Measurements from ENCODE around the gene DNAH11. TPM values are rescaled to one million over a fixed set of nuclear protein-coding genes. Genes with fewer than 3 reads are reported as not detected.

Gene DNAH11
- total RNA-seq, 1 experiment from 2014 or later: 0.54 TPM

DNA sequence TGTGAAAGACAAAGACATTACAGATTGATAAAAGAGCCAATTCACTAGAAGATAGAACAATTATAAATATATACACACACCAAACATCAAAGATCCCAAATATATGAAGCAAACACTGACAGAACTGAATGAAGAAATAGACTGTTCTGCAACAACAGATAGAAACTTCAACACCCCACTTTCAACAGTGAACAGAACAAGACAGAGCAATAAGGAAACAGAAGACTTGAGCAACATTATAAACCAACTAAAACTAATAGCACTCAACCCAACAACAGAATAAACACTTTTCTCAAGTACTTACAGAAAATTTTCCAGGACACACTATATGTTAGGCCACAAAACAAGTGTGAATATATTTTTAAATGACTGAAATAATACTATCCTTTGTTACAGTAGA is 392.0 kb downstream of the DNAH11 start:
- no peak for DNase-seq (ENCODE audit: low spot score)
- Histone ChIP-seq H3K4me1 (ENCODE audit: insufficient read depth, low read length, poor library complexity, severe bottlenecking) (peaks cover 10% of the 10 kb centered on the region), H3K27me3 (replicated peaks; ENCODE audit: insufficient read depth, low read depth, low read length, poor library complexity) (no peaks in the 10 kb centered on the region), H3K36me3 (ENCODE audit: insufficient read depth, low read length, poor library complexity, severe bottlenecking) (peaks cover 12% of the 10 kb centered on the region), H3K27ac (ENCODE audit: low read depth, low read length, poor library complexity, severe bottlenecking) (no peak overlapping the region), H3K9me3 (ENCODE audit: low read depth, low read length, poor library complexity, severe bottlenecking) (peaks cover 11% of the 10 kb centered on the region), H3K4me3 (ENCODE audit: low read depth, low read length, poor library complexity, severe bottlenecking) (no peak overlapping the region)
- ChIA-PET POLR2A (ENCODE audit: low non-redundant PET) (no interaction called here), CTCF (no interaction called here)
- TF ChIP-seq EZH2 (IDR thresholded peaks at IDR 0.05; ENCODE audit: borderline replicate concordance, low read depth, low read length, poor library complexity, severe bottlenecking): no peak
- TF ChIP-seq, protein P1, sequence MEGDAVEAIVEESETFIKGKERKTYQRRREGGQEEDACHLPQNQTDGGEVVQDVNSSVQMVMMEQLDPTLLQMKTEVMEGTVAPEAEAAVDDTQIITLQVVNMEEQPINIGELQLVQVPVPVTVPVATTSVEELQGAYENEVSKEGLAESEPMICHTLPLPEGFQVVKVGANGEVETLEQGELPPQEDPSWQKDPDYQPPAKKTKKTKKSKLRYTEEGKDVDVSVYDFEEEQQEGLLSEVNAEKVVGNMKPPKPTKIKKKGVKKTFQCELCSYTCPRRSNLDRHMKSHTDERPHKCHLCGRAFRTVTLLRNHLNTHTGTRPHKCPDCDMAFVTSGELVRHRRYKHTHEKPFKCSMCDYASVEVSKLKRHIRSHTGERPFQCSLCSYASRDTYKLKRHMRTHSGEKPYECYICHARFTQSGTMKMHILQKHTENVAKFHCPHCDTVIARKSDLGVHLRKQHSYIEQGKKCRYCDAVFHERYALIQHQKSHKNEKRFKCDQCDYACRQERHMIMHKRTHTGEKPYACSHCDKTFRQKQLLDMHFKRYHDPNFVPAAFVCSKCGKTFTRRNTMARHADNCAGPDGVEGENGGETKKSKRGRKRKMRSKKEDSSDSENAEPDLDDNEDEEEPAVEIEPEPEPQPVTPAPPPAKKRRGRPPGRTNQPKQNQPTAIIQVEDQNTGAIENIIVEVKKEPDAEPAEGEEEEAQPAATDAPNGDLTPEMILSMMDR (conservative IDR thresholded peaks at IDR 0.05; ENCODE audit: low read depth, low read length): no peak
- no TSS peak for BruUV-seq (replicated peaks)
- intact Hi-C loops (cut with micrococcal nuclease; ENCODE audit: unreplicated experiment): no loop called here

DNA sequence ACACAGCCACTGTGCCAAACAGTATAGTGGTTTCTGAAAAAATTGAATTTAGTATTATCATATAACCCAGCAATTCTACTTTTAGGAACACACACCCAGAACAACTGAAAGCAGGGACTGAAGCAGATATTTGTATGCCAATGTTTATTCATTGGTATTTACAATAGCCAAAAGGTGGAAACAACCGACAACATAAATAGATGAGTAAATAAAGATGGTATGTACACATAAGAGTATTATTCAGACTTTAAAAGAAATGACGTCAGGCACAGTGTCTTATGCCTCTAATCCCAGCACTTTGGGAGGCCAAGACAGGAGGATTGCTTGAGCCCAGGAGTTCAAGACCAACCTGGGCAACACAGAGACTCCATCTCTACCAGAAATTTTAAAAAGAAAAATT is 395.6 kb downstream of the DNAH11 start:
- Histone ChIP-seq H3K9me3 (ENCODE audit: low read depth, low read length, poor library complexity, severe bottlenecking) (peaks cover 11% of the 10 kb centered on the region), H3K27ac (ENCODE audit: low read depth, low read length, poor library complexity, severe bottlenecking) (no peak overlapping the region), H3K36me3 (ENCODE audit: insufficient read depth, low read length, poor library complexity, severe bottlenecking) (peaks cover 12% of the 10 kb centered on the region), H3K27me3 (replicated peaks; ENCODE audit: insufficient read depth, low read depth, low read length, poor library complexity) (no peaks in the 10 kb centered on the region), H3K4me3 (ENCODE audit: low read depth, low read length, poor library complexity, severe bottlenecking) (no peak overlapping the region), H3K4me1 (ENCODE audit: insufficient read depth, low read length, poor library complexity, severe bottlenecking) (peaks cover 34% of the 10 kb centered on the region)
- ChIA-PET CTCF (no interaction called here), POLR2A (ENCODE audit: low non-redundant PET) (no interaction called here)
- no peak for DNase-seq (ENCODE audit: low spot score)
- intact Hi-C loops (cut with micrococcal nuclease; ENCODE audit: unreplicated experiment): no loop called here
- no peak for TF ChIP-seq EZH2 (IDR thresholded peaks at IDR 0.05; ENCODE audit: borderline replicate concordance, low read depth, low read length, poor library complexity, severe bottlenecking)
- TF ChIP-seq, protein P1 (conservative IDR thresholded peaks at IDR 0.05; ENCODE audit: low read depth, low read length): no peak
- BruUV-seq (replicated peaks): no TSS peak

DNA sequence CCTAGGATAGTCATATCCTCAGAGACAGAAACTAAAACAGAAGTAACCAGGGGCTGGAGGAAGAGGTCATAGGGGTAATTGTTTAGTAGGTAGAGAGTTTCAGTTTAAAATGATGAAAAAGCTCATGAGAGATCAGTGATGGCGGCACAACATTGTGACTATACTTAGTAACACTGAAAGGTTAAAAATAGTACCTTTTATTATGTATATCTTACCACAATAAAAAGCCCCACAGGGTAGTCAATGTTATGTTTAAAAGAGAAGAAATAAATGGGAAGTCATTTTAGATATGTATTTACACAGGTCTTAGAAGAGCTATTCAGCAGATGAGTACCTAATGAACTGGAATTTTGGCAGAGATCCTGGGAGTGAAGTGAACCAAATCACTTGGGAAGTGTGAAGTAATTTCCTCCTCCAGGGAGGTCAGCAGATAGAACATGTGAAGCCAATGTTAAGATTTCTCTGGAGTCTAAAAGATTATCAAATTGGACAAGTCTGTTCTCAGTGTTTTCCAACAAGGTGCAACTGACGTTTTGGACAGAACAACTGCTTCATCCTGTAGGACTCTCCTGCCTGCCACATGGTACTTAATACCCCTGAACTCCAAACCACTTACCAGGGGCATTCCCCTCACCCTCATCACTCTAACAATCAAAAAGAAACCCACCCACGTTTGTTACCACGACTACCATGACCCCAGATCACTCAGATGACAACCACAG is 396.5 kb downstream of the DNAH11 start:
- intact Hi-C loops (cut with micrococcal nuclease; ENCODE audit: unreplicated experiment): no loop called here
- TF ChIP-seq EZH2 (IDR thresholded peaks at IDR 0.05; ENCODE audit: borderline replicate concordance, low read depth, low read length, poor library complexity, severe bottlenecking): no peak
- TF ChIP-seq, protein P1 (conservative IDR thresholded peaks at IDR 0.05; ENCODE audit: low read depth, low read length): no peak
- ChIA-PET POLR2A (ENCODE audit: low non-redundant PET) (no interaction called here), CTCF (no interaction called here)
- Histone ChIP-seq H3K4me3 (ENCODE audit: low read depth, low read length, poor library complexity, severe bottlenecking) (no peak overlapping the region), H3K27ac (ENCODE audit: low read depth, low read length, poor library complexity, severe bottlenecking) (no peak overlapping the region), H3K36me3 (ENCODE audit: insufficient read depth, low read length, poor library complexity, severe bottlenecking) (peaks cover 12% of the 10 kb centered on the region), H3K27me3 (replicated peaks; ENCODE audit: insufficient read depth, low read depth, low read length, poor library complexity) (no peaks in the 10 kb centered on the region), H3K4me1 (ENCODE audit: insufficient read depth, low read length, poor library complexity, severe bottlenecking) (peaks cover 41% of the 10 kb centered on the region), H3K9me3 (ENCODE audit: low read depth, low read length, poor library complexity, severe bottlenecking) (peaks cover 11% of the 10 kb centered on the region)
- peak; percentile 32 for DNase-seq (ENCODE audit: low spot score)
- BruUV-seq (replicated peaks): no TSS peak
